NCI-H2081 (cell line): ENCODE data around the gene OTX2.

Experiments
- DNase-seq, 2 experiments: peaks; one replicate each; lab custom pipeline; 2025; lab: John Stamatoyannopoulos, UW

Gene OTX2

DNA sequence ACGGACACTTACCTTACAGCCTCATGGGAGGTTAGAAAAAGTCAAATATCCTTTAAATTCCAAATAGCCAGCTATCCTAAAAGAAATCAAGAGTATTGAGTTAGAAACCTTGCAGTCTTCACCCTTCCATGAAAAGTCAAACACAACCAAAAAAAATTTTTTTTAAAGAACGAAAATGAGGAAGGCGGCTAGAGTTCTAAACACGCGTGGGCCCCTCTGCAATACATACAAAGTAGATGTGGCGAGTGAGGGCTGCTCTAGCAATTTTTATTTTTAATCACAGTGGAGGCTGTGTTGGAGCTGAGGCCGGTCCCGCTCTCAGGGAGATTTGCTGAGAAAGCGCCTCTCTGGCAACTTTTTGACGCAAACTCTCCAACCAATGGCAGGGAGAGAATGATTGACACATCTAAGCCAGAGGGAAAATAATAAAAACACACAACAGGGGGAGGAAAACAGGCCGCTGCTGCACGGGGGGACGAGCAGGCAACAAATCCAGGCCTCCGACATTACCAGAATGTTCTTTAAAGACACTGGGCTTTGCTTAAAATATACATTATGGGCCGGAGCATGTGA is at the start of gene OTX2:
Gene OTX2 (minus strand): TSS at position 333 of the 573 bp plus-strand sequence. CDS start 5,023 bp downstream, outside the sequence.
- DNase-seq, result no peak

- DNase-seq, result no peak
These were observed 48.1 kb upstream of the OTX2 start for GRCh38 chr14:56858422-56858821.

DNA sequence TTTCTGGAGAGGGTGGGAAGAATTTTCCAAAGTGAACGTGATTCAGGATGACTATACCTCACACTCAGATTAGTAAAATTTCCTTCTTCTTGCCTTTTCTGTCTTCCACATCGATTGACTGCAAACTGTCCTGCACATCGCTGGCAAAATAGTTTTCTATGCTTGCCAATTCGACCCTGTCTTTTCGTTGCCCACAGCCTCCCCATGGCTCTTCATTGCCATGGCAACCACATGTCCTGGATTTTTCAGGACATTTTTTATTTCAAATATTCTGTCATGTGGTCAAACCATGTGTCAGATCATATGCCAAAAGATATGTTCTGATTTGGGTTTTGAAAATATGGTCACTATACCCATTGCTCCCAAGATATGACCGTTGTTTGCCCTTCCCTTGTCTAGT is 46.9 kb upstream of the OTX2 start:
- DNase-seq, result no peak

- peak; percentile 65 to 83 for DNase-seq
These were observed 45.7 kb upstream of the OTX2 start for GRCh38 chr14:56855891-56856461.

- peak; percentile 27 to 75 for DNase-seq
These were observed 44.0 kb upstream of the OTX2 start for GRCh38 chr14:56854325-56854724.

DNA sequence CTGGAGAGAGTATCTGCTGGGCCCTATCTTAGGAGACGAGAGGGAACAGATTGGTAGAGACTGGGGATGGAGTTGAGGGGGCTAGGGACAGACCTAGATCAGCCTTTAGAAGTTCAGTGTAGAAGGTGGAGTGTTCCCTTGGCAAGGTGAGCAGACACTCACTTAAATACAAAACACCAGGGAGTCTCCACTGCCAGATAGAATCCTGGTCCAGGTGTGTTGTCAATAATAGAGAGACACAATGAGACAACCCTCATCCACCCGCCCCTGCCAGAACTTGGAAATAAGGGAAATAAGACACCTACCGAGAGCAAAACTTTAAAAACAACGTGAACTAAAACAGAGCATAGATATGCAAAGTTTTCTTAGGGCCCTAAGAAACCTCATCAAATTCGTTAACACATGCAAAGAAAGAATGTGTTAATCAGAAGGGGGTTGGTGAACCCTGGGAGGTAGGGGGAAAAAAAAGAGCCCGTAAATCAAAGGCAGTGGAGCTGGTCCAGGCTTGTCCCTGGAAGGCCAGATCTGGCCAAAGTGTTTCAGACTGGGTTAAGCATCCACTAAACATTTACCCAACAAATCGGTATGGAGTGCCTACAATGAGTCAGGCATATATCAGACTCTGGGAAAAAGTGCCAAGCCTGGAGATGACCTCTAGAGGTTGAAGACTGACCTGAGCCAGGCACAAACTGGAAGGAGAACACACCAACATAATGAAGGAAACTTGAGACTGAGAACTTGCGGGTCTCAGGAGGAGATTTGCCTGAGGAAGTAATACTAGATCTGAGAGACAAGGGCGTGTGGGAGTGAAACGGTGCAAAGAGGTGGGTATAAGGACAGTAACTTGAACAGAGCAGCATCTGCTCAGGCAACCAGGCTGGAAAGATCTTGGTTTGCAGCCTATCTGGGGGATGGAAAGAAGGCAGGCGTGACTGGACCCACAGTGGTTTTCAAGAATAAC is 37.0 kb upstream of the OTX2 start:
- DNase-seq, result no peak

- no peak for DNase-seq
These were observed 34.2 kb upstream of the OTX2 start for GRCh38 chr14:56844406-56845002.

DNA sequence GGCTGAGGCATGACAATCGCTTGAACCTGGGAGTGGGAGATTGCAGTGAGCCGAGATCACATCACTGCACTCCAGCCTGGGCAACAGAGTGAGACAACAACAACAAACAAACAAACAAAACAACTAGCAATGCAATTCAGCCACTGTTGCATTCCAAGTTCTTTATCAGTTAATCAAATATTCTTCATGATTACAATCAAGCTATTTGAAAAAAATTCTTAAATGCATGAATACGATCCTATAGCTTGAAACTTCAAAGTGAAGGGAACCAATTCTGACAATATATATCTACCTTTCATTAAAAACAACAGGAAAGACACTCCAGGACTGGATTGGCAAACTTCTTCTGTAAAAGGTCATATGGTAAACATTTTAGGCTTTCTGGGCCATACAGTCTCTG is 31.3 kb upstream of the OTX2 start:
- no peak for DNase-seq

- DNase-seq, result no peak
These were observed 29.9 kb upstream of the OTX2 start for GRCh38 chr14:56840221-56840620.

DNA sequence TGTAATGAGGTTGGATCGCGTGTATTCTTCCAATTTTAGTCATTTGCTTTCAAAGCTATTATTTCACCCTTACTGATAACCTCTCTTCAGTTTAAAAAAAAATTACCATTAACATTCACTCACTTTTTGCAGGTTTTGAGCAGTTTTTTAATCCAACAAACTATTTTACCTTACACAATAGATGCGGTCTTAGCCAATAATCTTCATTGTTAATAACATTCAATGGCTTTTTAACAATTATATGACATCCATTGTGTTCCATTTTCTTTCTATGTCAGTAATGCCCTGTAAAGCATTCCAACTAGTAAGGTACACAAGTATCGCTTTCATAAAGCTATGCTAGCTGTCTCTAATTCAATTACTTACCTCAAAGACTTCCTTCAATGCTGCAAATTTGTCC is 18.9 kb upstream of the OTX2 start:
- DNase-seq, result no peak

- DNase-seq, result no peak
These were observed 15.9 kb upstream of the OTX2 start for GRCh38 chr14:56826214-56826613.

GRCh38 chr14:56821805-56822610 is 11.7 kb upstream of the OTX2 start:
- DNase-seq, result peak; percentile 22 to 70

- DNase-seq, result no peak
These were observed 10.9 kb upstream of the OTX2 start for GRCh38 chr14:56821177-56821576.

GRCh38 chr14:56817396-56817921 is 7.2 kb upstream of the OTX2 start:
- DNase-seq, result no peak

DNA sequence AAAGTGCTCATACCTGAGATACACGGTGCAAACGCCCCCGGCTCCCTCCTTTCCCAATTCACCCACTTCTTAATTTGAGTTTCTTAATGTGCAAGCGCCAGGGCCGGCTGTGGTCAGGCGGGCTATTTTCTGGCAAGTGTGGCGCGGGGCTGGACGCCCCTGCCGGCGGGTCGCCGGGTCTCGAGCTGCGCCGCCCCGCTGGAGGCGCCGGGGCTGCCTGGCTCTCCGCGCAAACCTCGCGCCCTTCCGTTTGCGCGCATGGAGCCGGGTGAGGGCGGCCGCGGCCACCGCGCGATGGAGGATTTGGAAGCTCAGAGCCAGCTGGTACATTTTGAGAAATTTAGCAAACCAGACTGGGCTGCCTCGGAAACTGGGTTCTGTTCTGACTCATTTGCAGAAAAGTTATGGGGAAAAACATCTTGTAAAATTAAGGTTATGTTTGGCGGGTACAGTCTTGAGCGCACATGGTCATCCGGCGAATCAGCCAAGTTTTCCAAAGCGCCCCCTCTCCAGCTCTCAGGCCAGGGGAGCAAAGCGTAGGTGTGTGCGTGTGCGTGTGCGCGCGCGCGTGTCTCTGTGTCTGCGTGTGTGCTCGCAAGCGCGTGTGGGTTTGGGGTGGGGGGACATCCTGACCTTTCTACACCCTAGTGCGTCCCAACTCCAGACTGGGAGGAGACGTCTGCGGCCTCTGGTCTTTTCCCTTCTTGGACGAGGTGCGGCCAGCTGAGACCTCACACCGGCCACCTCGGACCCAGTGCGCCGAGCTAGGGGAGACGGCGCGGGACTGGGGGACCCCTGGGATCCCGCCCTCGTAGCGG is 6.5 kb upstream of the OTX2 start:
- DNase-seq, result no peak

GRCh38 chr14:56815745-56816144 is 5.5 kb upstream of the OTX2 start:
- DNase-seq, result no peak

- no peak for DNase-seq
These were observed 4.9 kb upstream of the OTX2 start for GRCh38 chr14:56814969-56815700.

DNA sequence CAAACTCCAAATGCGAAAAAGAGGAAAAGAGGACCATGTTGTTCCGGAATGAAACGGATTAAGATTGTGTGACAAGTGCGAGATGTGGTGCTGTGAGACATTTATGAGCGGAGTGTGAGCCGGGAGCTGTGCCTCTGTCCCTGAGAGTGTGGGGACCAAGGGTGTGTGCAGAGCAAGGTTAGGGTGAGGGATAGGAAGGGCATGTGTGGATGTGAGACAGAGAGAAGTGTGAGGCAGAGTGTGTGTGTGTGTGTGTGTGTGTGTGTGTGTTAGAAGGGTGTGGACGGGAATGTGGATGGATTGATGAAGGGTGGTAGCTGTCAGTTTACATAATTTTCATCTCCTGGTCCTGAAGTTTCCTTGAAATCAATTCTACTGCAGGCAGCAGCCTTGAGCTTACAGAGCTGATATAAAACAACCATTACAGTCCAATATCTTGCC is 4.3 kb upstream of the OTX2 start:
- no peak for DNase-seq

DNA sequence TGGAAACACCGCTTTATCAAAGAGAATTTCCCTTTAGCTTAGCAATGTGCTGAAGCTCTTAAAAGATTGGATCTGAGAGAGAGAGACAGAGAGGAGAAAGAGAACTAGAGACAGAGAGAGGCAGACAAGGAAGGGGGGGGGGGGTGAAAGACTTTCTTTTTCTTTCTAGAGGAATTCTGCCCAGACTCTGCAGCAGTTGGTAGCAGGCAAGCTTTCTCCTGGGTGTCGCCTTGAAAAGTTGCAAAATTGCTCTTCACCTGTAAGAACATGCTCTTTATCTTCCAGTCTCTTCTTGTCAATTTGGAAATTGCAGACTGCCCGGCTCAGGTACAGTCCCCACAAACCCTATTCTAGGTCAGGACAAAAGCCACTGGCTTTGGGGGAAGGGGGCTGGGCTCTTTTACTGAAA is 2.9 kb upstream of the OTX2 start:
- DNase-seq, result no peak
